Activated naive CD4-positive, alpha-beta T cell treated with anti-CD3 and anti-CD28 coated beads, Interleukin-2, amount 50 U/mL, for 24 hours (primary cell): Measurements from ENCODE around the gene FIBIN.

Source experiments
- H3K27ac Mint-ChIP-seq: one replicate; pipeline ENCODE4 v1.8.0; 2021; ENCODE audit warnings: mild to moderate bottlenecking, mixed read lengths
- H3K27me3 Mint-ChIP-seq: one replicate; pipeline ENCODE4 v1.8.0; 2021; ENCODE audit warnings: mixed read lengths
- H3K36me3 Mint-ChIP-seq: one replicate; pipeline ENCODE4 v1.8.0; 2021; ENCODE audit warnings: mixed read lengths
- H3K4me1 Mint-ChIP-seq: one replicate; pipeline ENCODE4 v1.8.0; 2021; ENCODE audit warnings: mixed read lengths
- H3K4me3 Mint-ChIP-seq: one replicate; pipeline ENCODE4 v1.8.0; 2021; ENCODE audit warnings: mild to moderate bottlenecking, mixed read lengths
- H3K9me3 Mint-ChIP-seq: one replicate; pipeline ENCODE4 v1.8.0; 2021; ENCODE audit warnings: mixed read lengths

Gene FIBIN

GRCh38 chr11:27028561-27028965 is 34.7 kb downstream of the FIBIN start:
- Mint-ChIP-seq H3K27me3 (no peaks in the 10 kb centered on the region), H3K4me3 (no peak overlapping the region), H3K9me3 (peaks cover 9% of the 10 kb centered on the region), H3K4me1 (no peaks in the 10 kb centered on the region), H3K27ac (no peak overlapping the region), H3K36me3 (no peaks in the 10 kb centered on the region)

DNA sequence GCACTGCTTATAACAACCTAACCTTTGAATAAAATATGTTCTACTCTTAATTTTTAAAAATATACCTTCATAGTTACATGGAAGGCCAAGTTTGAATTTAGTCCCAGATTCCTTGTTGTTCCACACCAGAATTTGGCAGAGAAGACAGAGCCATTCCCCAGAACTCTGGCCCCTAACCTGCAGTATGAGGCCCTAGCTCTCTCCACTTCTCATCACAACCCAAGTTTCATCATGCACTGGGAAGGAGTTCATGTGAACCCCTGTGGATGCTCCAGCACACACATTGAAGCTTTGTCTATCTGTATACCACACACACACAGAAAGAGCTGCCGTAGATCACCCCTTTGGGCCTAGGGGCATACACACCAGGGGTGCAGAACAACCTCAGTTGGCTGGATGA is 36.1 kb downstream of the FIBIN start:
- Mint-ChIP-seq H3K27me3 (no peaks in the 10 kb centered on the region), H3K9me3 (peaks cover 20% of the 10 kb centered on the region), H3K36me3 (no peaks in the 10 kb centered on the region), H3K4me1 (no peaks in the 10 kb centered on the region), H3K4me3 (no peak overlapping the region), H3K27ac (no peak overlapping the region)

- peaks cover 20% of the 10 kb centered on the region for H3K9me3 Mint-ChIP-seq
- no peak overlapping the region for H3K4me3 Mint-ChIP-seq
- H3K27ac Mint-ChIP-seq: no peak overlapping the region
- H3K27me3 Mint-ChIP-seq: no peaks in the 10 kb centered on the region
- no peaks in the 10 kb centered on the region for H3K36me3 Mint-ChIP-seq
- no peaks in the 10 kb centered on the region for H3K4me1 Mint-ChIP-seq
Observed at GRCh38 chr11:27031754-27032153, 37.8 kb downstream of the FIBIN start.

GRCh38 chr11:27039873-27040272 is 46.0 kb downstream of the FIBIN start:
- Mint-ChIP-seq H3K27me3 (no peaks in the 10 kb centered on the region), H3K36me3 (no peaks in the 10 kb centered on the region), H3K4me3 (no peak overlapping the region), H3K9me3 (peaks cover 9% of the 10 kb centered on the region), H3K27ac (no peak overlapping the region), H3K4me1 (no peaks in the 10 kb centered on the region)

DNA sequence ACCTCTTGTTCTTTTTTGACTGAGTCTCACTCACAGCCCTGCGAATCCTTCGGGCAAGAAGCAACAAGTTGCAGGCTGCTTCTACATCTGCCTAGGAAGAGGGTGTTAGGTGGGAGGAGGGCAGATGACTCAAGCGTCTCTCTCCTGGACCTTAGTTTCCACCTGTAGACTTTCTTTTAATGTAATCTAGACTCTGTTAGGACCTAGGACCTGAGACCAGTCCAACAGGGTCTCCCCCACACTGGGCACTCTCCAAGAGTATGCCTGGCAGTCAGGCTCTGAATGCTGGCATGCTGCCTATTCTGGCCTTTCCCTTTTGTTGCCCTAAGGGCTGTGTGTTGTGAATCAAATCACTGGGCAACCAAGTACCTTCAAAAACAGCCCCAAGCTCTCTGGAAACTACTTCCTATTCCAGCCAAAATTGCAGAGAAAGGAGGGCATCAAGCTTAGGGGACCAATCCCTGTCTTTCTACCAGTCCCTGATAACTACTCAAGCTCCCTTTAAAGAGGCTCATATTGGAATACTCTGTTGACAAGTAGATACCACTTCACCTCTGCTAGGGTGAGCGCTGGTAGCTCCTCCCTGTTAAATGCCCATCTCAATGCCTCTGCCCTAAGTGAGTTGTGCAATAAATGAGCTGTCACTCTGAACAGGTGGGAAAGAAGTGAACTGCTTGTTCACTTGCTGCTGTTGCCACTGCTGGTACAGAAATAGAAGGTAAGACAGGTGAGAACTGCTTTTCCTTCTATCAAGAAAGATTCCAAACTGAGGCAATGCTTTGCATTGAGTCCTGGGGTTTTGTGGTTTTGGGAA is 46.6 kb downstream of the FIBIN start, which contains the start of gene BBOX1:
Gene BBOX1 (plus strand): TSS at position 514 of the 814 bp plus-strand sequence. CDS start 14,616 bp downstream, outside the sequence.
- Mint-ChIP-seq H3K9me3 (peaks cover 8% of the 10 kb centered on the region), H3K4me3 (no peak within 1 kb of the TSS), H3K4me1 (no peaks in the 10 kb centered on the region), H3K27me3 (no peaks in the 10 kb centered on the region), H3K27ac (no peak within 1 kb of the TSS), H3K36me3 (no peaks in the 10 kb centered on the region)

DNA sequence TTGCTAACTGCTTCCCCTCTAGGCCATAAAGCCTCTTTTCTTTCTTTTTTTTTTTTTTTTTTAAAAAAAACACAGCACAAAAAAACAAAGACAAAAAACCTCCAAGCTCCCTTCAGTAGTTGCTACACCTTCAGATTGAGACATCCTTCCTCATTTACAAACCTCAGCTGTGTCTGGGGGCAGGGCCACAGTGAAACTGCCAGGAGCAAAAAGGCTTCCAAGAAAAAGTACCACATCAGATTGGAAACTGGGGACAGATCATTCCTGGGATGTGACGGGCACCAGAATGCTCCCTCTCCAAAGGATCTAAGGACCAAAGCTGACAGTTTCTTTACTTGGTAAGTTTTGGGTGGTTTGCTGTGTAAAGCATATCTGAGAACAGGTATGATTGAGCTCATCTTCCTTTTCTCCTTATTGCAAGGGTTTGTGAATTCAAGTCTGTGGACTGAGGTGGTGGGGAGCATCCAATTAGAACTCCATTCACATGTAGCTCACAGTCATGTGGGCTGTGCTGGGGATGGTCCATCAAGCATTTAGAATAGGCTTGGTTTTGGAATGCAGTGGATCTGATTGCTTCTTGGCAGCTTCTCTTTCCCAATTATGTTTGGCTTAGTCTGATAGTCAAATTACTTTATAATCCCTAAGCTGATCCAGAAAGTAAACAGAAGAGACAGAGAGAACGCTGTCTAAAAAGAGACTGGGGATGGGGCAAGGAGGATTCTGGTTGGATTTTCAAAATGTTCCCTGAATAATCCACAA is 47.4 kb downstream of the FIBIN start:
- Mint-ChIP-seq H3K4me1 (no peaks in the 10 kb centered on the region), H3K4me3 (no peak overlapping the region), H3K9me3 (peaks cover 8% of the 10 kb centered on the region), H3K27ac (no peak overlapping the region), H3K36me3 (no peaks in the 10 kb centered on the region), H3K27me3 (no peaks in the 10 kb centered on the region)
